Stromal cell of bone marrow (primary cell): ENCODE results near the gene TOR3A.

Experiments
- DNase-seq: peaks from one replicate; pipeline ENCODE4 v3.0.0-alpha.2; 2012; ENCODE audit warnings: low read depth

Gene TOR3A

DNA sequence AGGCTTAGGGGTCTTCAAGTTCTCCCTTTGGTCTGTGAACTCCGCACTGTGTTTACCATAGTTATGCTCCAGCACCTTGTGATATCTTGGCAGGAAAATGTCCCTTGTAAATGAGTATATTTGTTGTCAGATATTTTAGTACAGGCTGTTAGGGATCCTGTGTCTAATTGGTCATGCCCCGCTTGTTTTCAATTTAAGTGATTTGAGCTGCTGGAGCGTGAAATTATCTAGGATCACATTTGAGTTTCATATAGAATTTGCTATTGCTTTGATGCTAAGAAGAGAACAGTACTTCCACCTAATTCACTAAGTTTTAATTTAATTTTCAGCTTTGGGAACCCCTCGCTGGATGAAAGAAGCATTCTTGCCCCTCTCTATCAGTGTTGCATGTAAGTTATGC, 15.4 kb upstream of the TOR3A start:
- DNase-seq, result no peak

DNA sequence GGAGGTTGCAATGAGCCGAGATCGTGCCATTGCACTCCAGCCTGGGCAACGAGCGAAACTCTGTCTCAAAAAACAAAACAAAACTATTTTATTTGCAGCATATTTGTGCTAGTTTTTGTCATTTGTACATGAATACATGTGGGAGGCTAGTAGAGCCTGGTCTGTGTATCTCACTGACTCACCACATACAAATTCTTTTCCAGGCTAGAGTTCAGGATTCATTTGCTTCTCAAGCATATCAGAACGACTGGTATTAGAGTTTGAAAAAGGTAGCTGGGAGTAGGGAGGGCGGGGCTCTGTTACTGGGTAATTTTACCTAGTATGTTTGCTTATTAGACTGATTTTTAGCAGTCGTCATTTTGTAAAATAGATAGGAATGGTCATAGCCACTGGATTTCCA, 4.5 kb upstream of the TOR3A start:
- no peak for DNase-seq

GRCh38 chr1:179079113-179079761, 2.6 kb upstream of the TOR3A start:
- peak; percentile 63 for DNase-seq

DNA sequence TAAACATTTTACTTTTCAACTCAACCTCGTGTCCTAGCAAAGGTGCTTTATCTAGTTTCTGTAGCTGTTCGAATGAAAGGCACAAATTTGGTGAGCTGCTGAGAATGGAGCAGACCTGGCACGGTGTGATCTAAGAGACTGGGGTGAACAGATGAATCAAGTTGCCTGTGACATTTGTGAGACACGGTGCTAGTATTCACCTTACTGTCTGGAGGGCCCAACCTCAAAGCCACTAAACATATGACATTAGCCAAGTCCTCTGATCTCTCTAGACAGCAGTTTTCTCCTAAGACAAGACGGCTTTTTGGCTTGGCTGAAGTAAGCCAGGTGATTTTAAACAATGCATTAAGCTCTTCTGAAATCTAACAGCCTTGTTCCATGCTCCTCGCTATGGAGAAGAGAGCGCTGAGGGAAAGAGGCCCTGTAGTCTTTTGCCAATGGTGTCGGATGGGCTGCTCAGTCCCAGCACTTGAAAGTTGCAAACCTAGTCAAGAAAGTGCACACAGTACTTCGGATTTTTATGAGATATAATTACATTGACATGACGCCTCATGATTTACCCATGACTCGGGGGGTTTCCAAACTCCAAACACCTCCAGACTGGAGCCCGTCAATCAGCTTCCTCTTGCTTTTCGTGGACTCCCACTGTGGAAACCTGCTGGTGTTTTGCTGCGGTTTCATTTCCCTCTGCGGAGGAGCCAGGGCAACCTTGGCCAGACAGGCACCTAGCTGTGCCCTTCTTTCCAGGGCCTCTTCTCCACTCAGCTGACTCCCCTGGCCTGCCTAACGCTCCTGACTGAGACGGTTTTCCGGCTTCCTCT, 794 bp upstream of the TOR3A start:
- no peak for DNase-seq

GRCh38 chr1:179082333-179082998, 596 bp downstream of the TOR3A start:
- DNase-seq, result no peak

- no peak for DNase-seq
These were observed 1.1 kb downstream of the TOR3A start for GRCh38 chr1:179082999-179083335.

- no peak for DNase-seq
These were observed 1.7 kb downstream of the TOR3A start for GRCh38 chr1:179083533-179083932.

GRCh38 chr1:179087665-179088064, 5.8 kb downstream of the TOR3A start:
- no peak for DNase-seq

DNA sequence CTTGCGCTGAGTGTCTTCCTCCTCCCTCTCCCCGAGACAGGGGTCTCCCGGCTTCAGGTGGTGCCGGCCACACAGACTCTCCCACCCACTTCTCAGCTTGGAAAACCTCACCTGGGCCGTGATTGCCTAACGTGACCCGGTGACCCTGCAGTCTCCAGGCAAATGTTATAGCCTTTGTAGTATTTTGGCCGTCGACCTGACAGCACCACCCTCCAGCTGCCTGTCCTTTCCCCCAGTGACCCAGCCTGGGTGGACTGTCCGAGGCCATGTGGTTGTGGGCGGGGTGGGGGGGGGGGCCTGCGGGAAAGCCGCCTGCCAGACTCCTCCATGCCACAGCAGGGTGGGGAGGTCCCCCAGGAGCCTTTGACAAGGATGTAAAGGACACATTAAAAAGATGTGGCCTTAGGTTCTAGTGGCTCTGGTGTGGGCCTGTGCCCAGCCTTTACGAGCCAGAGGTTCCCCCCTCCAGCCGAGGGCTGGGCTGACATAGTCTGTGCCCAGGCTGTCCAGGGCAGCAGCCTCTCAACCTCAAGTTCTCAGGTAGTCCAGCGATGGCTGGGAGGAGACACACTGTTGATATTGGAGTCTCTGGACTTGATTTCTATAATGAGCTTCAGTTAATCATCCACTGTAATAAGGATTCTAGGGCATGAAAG, 8.1 kb downstream of the TOR3A start:
- no peak for DNase-seq

GRCh38 chr1:179090522-179090921, 8.7 kb downstream of the TOR3A start:
- no peak for DNase-seq

- no peak for DNase-seq
These were observed 9.1 kb downstream of the TOR3A start for GRCh38 chr1:179090923-179091322.

DNA sequence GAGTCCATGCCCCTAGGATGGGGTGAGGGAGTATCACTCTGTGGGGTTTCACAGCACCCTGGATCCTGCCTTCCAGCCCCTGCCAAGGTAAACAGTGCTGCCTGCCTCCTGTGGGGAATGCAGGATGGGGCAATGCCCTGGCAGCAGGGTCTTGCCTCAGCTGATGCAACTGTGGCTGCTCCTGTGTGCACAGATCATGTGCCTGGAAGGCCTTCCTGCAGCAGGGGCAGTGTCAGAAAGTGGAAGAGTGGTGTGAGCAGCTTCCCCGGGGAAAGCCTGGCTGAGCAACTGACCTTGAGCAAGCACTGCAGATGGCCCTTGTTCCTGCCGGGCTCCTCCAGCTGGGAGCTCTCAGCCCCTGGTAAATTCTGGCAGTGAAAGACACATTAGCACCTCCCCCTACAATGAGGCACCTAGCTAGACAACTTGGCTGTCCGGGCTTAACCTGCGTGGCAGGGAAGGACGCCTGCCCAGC, 9.9 kb downstream of the TOR3A start:
- peak; percentile 72 for DNase-seq

GRCh38 chr1:179092896-179093461, 11.1 kb downstream of the TOR3A start:
- no peak for DNase-seq

DNA sequence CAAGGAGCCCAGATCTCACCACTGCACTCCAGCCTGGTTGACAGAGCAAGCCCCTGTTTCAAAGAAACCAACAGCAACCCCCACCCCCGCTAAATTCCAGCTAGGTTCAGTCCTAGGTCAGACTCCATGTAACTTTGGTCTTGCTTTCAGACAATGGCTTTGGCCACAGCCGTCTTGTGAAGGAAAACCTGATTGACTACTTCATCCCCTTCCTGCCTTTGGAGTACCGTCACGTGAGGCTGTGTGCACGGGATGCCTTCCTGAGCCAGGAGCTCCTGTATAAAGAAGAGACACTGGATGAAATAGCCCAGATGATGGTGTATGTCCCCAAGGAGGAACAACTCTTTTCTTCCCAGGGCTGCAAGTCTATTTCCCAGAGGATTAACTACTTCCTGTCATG, 12.9 kb downstream of the TOR3A start:
- DNase-seq, result no peak

GRCh38 chr1:179095377-179095776, 13.5 kb downstream of the TOR3A start:
- no peak for DNase-seq

DNA sequence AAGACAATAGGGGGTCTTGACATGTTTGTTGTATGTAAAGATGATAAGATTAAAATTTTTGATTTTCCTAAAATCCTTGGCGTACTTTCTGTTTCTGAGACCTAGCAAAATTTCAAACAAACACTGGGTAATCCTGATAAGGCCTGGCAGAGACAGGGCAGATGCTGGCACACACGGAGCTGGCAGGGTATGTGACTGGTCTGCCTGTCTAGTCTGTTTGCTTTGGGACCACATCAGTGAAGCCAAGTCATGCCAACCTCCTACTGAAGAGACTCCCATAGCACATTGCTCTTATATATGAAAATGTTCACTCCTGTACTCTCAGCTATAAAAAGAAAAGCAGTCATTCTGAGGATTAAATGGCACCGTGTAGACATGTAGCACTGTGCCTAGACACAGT, 14.1 kb downstream of the TOR3A start:
- DNase-seq, result no peak

DNA sequence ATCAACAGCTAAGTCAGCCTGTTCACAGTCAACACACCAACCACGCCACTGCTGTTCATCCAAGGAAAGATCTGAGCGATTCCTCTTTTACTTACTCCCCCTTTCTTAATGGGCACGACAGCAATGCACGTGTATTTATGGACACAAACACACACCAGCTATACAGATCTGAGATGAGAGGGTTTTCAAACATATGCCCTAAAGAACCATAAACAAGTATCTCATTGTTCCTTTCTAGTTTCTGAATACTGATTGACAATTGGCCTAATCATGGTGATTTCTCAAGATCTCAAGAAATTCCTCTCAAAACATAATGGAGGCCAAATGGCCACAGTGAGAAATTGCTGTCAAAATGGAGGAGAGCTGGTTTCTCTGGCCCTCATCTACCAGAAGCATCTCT, 18.0 kb downstream of the TOR3A start:
- no peak for DNase-seq

DNA sequence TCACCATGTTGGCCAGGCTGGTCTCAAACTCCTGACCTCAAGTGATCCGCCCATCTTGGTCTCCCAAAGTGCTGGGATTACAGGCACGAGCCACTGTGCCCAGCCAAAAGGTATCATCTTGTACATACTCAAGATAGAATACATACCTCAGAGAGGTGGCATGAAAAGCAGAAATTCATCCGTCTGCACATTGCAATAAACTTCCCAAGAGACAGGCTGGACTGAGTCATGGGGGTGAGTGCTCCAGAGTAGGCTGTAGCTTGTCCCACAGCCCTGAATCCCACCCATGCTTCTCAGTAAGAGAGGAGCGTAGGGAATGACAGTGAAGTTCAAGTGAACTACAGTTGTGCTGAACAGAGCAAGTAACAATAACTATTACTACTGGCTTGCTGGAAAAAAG, 19.7 kb downstream of the TOR3A start:
- no peak for DNase-seq

DNA sequence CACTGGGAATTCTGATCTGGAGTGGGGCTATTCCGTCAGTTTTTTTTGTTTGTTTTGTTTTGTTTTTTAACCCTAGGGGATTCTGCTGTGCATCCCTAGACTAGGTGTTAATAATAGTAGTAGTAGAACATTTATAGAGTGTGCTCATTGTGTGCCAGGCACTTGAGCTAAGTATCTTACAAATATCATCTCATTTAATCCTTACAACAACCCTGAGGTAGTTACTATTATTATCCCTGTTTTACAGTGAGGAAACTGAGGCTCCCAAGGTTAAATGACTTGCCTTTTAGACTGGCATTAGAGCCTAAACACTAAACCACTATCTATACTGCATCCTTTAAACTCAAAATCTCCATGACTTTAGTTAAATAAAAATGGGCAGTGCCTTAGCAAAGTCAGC, 22.1 kb downstream of the TOR3A start:
- no peak for DNase-seq

DNA sequence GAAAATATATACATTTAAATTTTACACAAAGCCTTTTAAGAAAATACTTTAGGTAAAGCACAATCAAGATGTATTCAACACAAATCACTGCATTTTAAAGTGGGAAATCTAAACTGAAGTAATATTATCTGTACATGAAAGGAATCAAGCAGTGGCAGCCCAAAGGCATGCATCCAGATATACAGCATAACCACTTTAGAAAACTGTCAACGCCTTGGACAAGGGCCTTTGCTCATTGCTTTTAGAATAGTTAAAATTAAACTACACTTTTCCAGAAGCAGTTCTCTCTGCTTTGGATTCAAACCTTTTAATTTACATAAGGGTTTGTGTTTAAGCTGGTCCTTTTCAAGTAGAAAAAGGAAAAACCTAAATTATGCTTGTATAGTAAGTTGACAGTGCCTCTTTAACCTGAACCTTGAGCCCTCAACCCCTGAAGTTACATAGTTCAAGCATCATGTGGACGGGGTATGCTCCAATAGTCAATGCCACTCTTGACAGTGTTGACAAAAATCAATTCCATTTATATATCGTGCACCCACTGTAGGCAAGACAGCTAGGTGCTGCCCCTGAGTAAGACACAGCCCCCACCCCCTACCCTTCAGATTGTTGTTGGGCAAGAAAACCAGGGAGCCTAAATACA, 22.9 kb downstream of the TOR3A start:
- no peak for DNase-seq

DNA sequence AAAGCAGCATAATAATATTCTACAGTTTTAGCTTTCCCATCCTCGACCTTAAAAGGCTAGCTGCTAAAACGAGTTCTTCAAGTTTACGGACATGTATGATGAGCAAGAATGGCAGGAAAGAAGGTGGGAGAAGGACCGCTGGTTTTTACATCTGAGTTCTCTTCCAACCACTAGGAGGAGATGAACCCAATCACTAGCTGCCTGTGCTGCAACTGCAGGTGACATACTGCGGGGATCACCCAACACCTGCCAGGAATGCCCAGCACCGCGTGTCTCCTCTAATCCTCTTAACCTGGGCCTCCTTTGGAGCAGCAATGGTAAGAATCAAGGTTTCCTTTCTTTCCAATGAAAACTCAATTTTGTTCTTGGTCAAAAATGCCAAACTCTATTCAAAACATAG, 23.5 kb downstream of the TOR3A start:
- no peak for DNase-seq
